NCI-H2227 (cell line): ENCODE measurements around the gene RUNX3.
"Not testable (repeated sequence)": the region's sequence is repeated elsewhere in the genome, so short reads cannot be mapped to it uniquely, and the experiment has no call there.

Experiments used
- DNase-seq: peaks from one replicate; lab custom pipeline; 2025; ENCODE audit not compliant: unreplicated experiment; lab: John Stamatoyannopoulos, UW

Gene RUNX3

GRCh38 chr1:24914226-24915069 lies 15.6 kb downstream of the RUNX3 start:
- no peak for DNase-seq

GRCh38 chr1:24913616-24914225 lies 16.4 kb downstream of the RUNX3 start:
- DNase-seq = no peak

GRCh38 chr1:24913274-24913604 lies 16.8 kb downstream of the RUNX3 start:
- DNase-seq = no peak

GRCh38 chr1:24912376-24913273 lies 17.5 kb downstream of the RUNX3 start:
- DNase-seq = no peak

- DNase-seq = no peak
Observed at GRCh38 chr1:24911651-24912155, 18.4 kb downstream of the RUNX3 start.

GRCh38 chr1:24910751-24911650 lies 19.1 kb downstream of the RUNX3 start:
- no peak for DNase-seq

GRCh38 chr1:24910210-24910609 lies 19.9 kb downstream of the RUNX3 start:
- DNase-seq = no peak

GRCh38 chr1:24909388-24909898 lies 20.6 kb downstream of the RUNX3 start:
- no peak for DNase-seq

- no peak for DNase-seq
Observed at GRCh38 chr1:24908591-24909259, 21.4 kb downstream of the RUNX3 start.

- not testable (repeated sequence) for DNase-seq
Observed at GRCh38 chr1:24907587-24908294, 22.3 kb downstream of the RUNX3 start.

GRCh38 chr1:24906760-24907490 lies 23.2 kb downstream of the RUNX3 start:
- no peak for DNase-seq

- DNase-seq = no peak
Observed at GRCh38 chr1:24905979-24906720, 23.9 kb downstream of the RUNX3 start.

- DNase-seq = no peak
Observed at GRCh38 chr1:24905355-24905978, 24.6 kb downstream of the RUNX3 start.

GRCh38 chr1:24904731-24905354 lies 25.2 kb downstream of the RUNX3 start:
- DNase-seq = no peak

- no peak for DNase-seq
Observed at GRCh38 chr1:24903955-24904730, 25.9 kb downstream of the RUNX3 start.

GRCh38 chr1:24903560-24903954 lies 26.5 kb downstream of the RUNX3 start:
- no peak for DNase-seq
